Measurements from ENCODE around the gene ZNF416. TPM values are rescaled to one million over a fixed set of nuclear protein-coding genes. Genes with fewer than 3 reads are reported as not detected.

ZNF416 gene
- total RNA-seq, 4 donors from 2014 or later = 0.87 to 2.0 (median 1.4) TPM

GRCh38 chr19:57537953-57538547 lies 40.7 kb downstream of the ZNF416 start:
- in situ Hi-C loops (cut with MboI; ENCODE audit: low sequenced_read_pairs in 4 of 4) = no loop called here
- peaks cover 9 to 88% (median 21%) of the 10 kb centered on the region in 3 donors for H3K9me3 ChIP-seq
- TF ChIP-seq CTCF (IDR thresholded peaks at IDR 0.05 in 4 of 5, conservative IDR thresholded peaks at IDR 0.05 in 1 of 5) = no peak
- no peak for TF ChIP-seq POLR2A (IDR thresholded peaks at IDR 0.05)
- peaks cover 46 to 96% of the 10 kb centered on the region in 2 donors for H3K36me3 ChIP-seq
- peak overlapping the region in 1 of 4 donors; percentile 20 for H3K4me3 ChIP-seq
- ATAC-seq (no peak), DNase-seq (no peak)
- H3K27me3 ChIP-seq = no peaks in the 10 kb centered on the region
- H3K4me1 ChIP-seq = no peaks in the 10 kb centered on the region
- intact Hi-C loops (cut with DNase I; ENCODE audit: low total_unique reads) = no loop called here
- H3K27ac ChIP-seq = no peak overlapping the region

DNA sequence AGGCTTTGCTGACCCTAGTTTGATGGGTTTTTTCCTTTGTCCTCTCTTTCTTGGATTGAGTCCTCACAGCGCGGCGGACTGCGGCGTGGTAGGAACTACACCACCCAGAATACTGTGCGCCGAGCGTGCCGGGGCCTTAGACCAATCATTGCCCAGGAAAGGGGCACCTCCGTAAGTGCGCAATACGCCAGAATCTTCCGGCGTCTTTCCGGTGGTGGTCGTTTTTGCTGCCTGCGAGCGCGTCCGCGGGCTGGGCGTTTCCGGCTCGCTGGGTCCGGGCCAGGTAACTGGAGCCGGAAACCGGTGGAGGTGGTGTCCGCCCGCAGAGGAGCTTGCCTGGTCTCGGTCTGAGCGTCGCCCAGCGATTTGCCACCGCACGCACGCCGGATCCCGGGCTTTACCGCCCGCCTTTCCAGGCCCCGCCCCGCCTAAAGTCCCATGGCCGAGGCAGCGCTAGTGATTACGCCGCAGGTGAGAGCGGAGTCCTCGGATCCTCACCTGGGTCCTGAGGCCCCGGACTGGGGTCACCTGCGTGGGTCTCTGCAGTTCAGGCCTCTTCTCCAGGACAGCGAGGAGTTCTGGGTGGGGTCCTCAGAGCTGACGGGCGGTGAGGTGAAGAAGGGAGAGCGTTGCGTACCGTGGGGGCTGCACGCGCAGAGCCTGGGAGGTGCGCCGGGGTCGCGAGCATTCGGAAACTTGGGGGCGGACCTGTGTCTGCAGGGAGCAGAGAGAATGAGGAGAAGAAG lies 51.4 kb downstream of the ZNF416 start, which contains the start of gene ZNF549:
Gene ZNF549, plus strand, starts transcription at position 221 of the 746 bp plus-strand sequence. Its CDS starts 218 bp downstream, at position 439.
- peaks cover 8 to 13% of the 10 kb centered on the region in 2 donors for H3K4me1 ChIP-seq
- peak within 1 kb of the TSS; percentile 80 to 90 (median 87) for H3K27ac ChIP-seq
- in situ Hi-C loops (cut with MboI; ENCODE audit: low sequenced_read_pairs in 4 of 4) (no loop called here), intact Hi-C loops (cut with DNase I; ENCODE audit: low total_unique reads) (loop anchor here (1.0 to 5.0 kb wide), 6 partner anchors 28 to 800 kb away; partner anchors contain the start of genes ZNF416, ZNF550, ZNF551 and ZNF772)
- peak; percentile 99 to 100 for ATAC-seq
- no peaks in the 10 kb centered on the region for H3K27me3 ChIP-seq
- peaks cover 6 to 19% of the 10 kb centered on the region in 2 donors for H3K36me3 ChIP-seq
- peak; percentile 91 to 94 for DNase-seq
- peaks cover 0 to 11% (median 0%) of the 10 kb centered on the region in 3 donors for H3K9me3 ChIP-seq
- H3K4me3 ChIP-seq = peak within 1 kb of the TSS; percentile 70 to 91 (median 88)
- no peak for TF ChIP-seq POLR2A (IDR thresholded peaks at IDR 0.05)
- TF ChIP-seq CTCF (IDR thresholded peaks at IDR 0.05 in 4 of 5, conservative IDR thresholded peaks at IDR 0.05 in 1 of 5) = no peak

Other genes with a start within 250 kb of the ZNF416 start
- gene ZNF304, start 227.6 kb downstream of the ZNF416 start, total RNA-seq = 1 to 10 TPM; 4.1 to 6.5 (median 4.8) TPM
- 10 to 100 TPM; 34.4 to 47.4 (median 40.8) TPM for gene TRAPPC2B, start 215.4 kb downstream of the ZNF416 start, total RNA-seq
- 1 to 10 TPM in 3 of 4 donors, under 1 TPM in 1; 0.58 to 4.4 (median 2.6) TPM for gene ZNF547, start 215.4 kb downstream of the ZNF416 start, total RNA-seq
- gene ZNF548, start 189.1 kb downstream of the ZNF416 start, total RNA-seq = 10 to 100 TPM in 1 of 4 donors, 1 to 10 TPM in 3; 6.1 to 10.4 (median 8.3) TPM
- gene ZNF17, start 167.8 kb downstream of the ZNF416 start, total RNA-seq = 1 to 10 TPM; 3.3 to 6.4 (median 5.4) TPM
- gene ZNF749, start 143.6 kb downstream of the ZNF416 start, total RNA-seq = 10 to 100 TPM in 1 of 4 donors, 1 to 10 TPM in 3; 3.1 to 11.4 (median 3.9) TPM
- gene VN1R1, start 121.8 kb downstream of the ZNF416 start, total RNA-seq = 1 to 10 TPM in 2 of 4 donors, under 1 TPM in 1, not detected in 1; 0.60 to 3.2 (median 1.3) TPM
- gene ZNF772, start 101.3 kb downstream of the ZNF416 start, total RNA-seq = 10 to 100 TPM in 3 of 4 donors, 1 to 10 TPM in 1; 8.3 to 26.7 (median 17.6) TPM
- 10 to 100 TPM in 2 of 4 donors, 1 to 10 TPM in 2; 4.6 to 25.2 (median 10.5) TPM for gene ZNF419, start 91.2 kb downstream of the ZNF416 start, total RNA-seq
- 1 to 10 TPM; 1.2 to 6.5 (median 3.4) TPM for gene ZNF773, start 79.0 kb downstream of the ZNF416 start, total RNA-seq
- gene ZNF549, start 51.6 kb downstream of the ZNF416 start, total RNA-seq = 1 to 10 TPM; 1.7 to 3.4 (median 2.3) TPM
- 1 to 10 TPM in 3 of 4 donors, under 1 TPM in 1; 0.87 to 9.1 (median 2.6) TPM for gene ZNF550, start 19.0 kb downstream of the ZNF416 start, total RNA-seq
- gene ZIK1, start 5.2 kb upstream of the ZNF416 start, total RNA-seq = 1 to 10 TPM in 2 of 4 donors, under 1 TPM in 2; 0.71 to 2.0 (median 1.1) TPM
- gene ZNF530, start 21.0 kb upstream of the ZNF416 start, total RNA-seq = 1 to 10 TPM in 3 of 4 donors, under 1 TPM in 1; 0.86 to 4.2 (median 3.4) TPM
- 10 to 100 TPM in 1 of 4 donors, 1 to 10 TPM in 3; 4.2 to 13.1 (median 8.0) TPM for gene ZNF134, start 35.3 kb upstream of the ZNF416 start, total RNA-seq
- 1 to 10 TPM; 2.9 to 5.5 (median 4.3) TPM for gene ZNF211, start 54.3 kb upstream of the ZNF416 start, total RNA-seq
- gene ZSCAN4, start 90.0 kb upstream of the ZNF416 start, total RNA-seq = not detected
- 1 to 10 TPM in 3 of 4 donors, under 1 TPM in 1; 0.95 to 5.8 (median 2.4) TPM for gene ZNF551, start 103.1 kb upstream of the ZNF416 start, total RNA-seq
- gene ZNF154, start 130.3 kb upstream of the ZNF416 start, total RNA-seq = 1 to 10 TPM in 2 of 4 donors, under 1 TPM in 2; 0.49 to 2.8 (median 0.97) TPM
- 10 to 100 TPM in 1 of 4 donors, 1 to 10 TPM in 3; 3.9 to 10.1 (median 5.8) TPM for gene ZNF671, start 148.7 kb upstream of the ZNF416 start, total RNA-seq
- gene ZNF776, start 167.9 kb upstream of the ZNF416 start, total RNA-seq = 1 to 10 TPM; 5.0 to 8.1 (median 8.0) TPM
- gene ZNF586, start 190.8 kb upstream of the ZNF416 start, total RNA-seq = 10 to 100 TPM in 1 of 4 donors, 1 to 10 TPM in 3; 7.6 to 13.3 (median 9.2) TPM
- 1 to 10 TPM; 1.2 to 2.3 (median 1.8) TPM for gene ZNF552, start 236.0 kb upstream of the ZNF416 start, total RNA-seq

Data from gastrocnemius medialis (tissue), 4 donors.